GM18526 (cell line): ENCODE results near the gene CUZD1.

ENCODE experiments used
- POLR2A ChIP-seq: IDR thresholded peaks from 3 replicates; pipeline ENCODE4 v1.6.1; 2011; ENCODE audit not compliant: insufficient read length; ENCODE audit errors: extremely low read depth

Gene CUZD1, protein sequence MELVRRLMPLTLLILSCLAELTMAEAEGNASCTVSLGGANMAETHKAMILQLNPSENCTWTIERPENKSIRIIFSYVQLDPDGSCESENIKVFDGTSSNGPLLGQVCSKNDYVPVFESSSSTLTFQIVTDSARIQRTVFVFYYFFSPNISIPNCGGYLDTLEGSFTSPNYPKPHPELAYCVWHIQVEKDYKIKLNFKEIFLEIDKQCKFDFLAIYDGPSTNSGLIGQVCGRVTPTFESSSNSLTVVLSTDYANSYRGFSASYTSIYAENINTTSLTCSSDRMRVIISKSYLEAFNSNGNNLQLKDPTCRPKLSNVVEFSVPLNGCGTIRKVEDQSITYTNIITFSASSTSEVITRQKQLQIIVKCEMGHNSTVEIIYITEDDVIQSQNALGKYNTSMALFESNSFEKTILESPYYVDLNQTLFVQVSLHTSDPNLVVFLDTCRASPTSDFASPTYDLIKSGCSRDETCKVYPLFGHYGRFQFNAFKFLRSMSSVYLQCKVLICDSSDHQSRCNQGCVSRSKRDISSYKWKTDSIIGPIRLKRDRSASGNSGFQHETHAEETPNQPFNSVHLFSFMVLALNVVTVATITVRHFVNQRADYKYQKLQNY

GRCh38 chr10:122845783-122846332, at the start of gene CUZD1:
Gene CUZD1 (minus strand): TSS chr10:122845857. CDS start chr10:122845843, 14 bp downstream.
- no peak for TF ChIP-seq POLR2A

- no peak for TF ChIP-seq POLR2A
Measured at GRCh38 chr10:122894261-122894944, 48.7 kb upstream of the CUZD1 start.

- TF ChIP-seq POLR2A: no peak
Measured at GRCh38 chr10:122884166-122884565, 38.5 kb upstream of the CUZD1 start.

- no peak for TF ChIP-seq POLR2A
Measured at GRCh38 chr10:122882766-122883165, 37.1 kb upstream of the CUZD1 start.

DNA sequence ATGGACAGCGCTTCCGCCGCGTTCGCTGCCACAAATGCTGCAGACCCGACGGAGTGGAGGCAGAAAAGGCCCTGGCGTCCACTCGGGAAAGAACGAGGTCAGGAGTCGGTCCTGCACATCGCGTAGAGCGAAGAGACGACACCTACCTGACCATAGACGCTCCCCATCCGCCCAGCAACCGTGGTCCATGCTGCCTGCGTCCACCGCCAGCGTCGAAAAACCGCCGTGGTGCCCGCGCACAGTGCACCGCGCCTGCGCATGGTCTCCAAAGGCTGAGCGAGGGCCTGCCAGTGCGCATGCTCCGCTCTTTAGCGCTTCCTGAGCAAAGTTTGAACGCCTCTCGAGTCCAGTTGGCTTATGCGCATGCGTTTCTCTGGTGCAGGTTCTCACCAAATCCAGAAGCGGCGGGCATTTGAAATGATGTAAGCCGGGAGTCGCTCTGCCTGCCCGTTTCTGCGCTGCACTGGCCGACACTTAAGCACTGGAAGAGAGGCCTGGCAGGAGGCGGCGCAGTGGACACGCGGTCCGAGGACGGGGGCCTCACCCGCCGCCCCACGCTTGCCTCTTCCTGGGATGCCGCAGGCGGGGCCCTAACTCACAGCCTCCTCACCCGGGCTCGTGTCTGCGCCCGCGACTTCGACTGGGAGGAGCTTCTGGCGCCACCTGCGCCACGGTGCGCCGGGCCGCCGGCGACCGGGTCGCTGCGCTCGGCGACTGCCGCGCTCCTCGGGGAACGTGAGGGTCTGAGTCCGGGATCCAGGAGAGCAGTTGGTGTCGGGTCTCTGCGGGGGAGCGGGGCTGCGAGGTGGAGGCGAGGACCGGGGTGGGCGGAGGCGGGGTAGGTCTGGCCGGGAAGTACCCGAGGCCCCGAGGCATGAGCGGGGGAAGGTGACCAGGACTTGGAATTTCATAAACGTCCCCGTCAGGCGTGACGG, 33.9 kb upstream of the CUZD1 start, which contains the start of gene FAM24B:
Gene FAM24B (minus strand): TSS at position 243 of the 935 bp plus-strand sequence. CDS start 29,066 bp downstream, outside the sequence.
- TF ChIP-seq POLR2A: peak; percentile 83

DNA sequence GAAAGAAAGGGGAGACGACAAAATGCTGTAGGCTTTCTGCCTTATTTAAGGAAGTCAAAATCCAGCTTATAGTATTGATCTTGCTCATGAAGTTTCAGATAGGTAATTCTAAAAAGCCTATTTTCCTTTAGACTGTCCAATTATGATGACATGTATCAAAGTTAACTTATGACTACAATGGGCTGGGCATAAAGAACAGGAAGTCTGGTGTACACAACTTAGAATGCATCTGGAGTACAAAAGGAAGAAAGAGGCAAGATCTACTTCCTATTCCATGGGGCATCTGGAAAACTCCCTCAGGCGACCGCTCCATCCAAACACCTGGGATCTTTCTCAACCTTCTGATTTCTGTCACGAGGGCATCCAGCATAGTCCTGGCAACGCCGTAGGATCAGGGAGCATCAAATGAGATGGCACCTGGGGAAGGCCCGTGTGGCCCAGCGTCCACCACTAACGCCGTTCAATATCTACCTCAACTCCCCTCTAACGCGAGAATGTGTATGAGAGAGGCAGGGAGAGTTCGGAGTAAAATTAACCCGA, 33.2 kb upstream of the CUZD1 start:
- TF ChIP-seq POLR2A: no peak

- TF ChIP-seq POLR2A: no peak
Measured at GRCh38 chr10:122877264-122877663, 31.6 kb upstream of the CUZD1 start.

GRCh38 chr10:122876467-122876855, 30.8 kb upstream of the CUZD1 start:
- TF ChIP-seq POLR2A: no peak

DNA sequence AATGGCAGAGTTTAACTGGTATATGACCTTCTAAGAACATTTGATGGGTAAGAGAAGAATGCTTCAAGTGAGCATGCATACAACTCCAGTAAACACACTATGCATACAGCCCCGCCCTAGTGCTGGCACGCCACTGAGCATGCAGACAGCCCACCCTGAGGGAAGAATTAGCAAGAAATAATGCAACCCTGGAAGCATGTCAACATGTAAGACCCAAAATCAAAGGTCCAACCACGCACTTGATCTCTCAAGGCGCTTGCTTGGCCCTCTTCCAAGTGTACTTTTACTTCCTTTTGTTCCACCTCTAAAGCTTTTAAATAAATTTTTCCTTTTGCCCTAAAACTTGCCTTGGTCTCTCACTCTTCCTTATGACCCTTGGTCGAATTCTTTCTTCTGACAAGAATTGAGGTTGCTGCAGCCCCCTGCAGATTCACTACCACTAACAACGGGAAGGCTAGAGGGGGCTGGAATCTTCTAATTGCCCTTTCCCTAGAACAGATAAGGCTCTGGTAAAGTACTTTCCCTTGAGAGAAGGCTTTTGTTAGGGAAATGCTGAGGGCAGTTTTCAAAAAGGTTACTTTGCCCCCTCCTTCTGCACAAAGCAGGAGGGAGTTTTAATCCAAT, 30.3 kb upstream of the CUZD1 start:
- no peak for TF ChIP-seq POLR2A

- TF ChIP-seq POLR2A: no peak
Measured at GRCh38 chr10:122864901-122865300, 19.2 kb upstream of the CUZD1 start.

GRCh38 chr10:122864194-122864592, 18.5 kb upstream of the CUZD1 start:
- no peak for TF ChIP-seq POLR2A

DNA sequence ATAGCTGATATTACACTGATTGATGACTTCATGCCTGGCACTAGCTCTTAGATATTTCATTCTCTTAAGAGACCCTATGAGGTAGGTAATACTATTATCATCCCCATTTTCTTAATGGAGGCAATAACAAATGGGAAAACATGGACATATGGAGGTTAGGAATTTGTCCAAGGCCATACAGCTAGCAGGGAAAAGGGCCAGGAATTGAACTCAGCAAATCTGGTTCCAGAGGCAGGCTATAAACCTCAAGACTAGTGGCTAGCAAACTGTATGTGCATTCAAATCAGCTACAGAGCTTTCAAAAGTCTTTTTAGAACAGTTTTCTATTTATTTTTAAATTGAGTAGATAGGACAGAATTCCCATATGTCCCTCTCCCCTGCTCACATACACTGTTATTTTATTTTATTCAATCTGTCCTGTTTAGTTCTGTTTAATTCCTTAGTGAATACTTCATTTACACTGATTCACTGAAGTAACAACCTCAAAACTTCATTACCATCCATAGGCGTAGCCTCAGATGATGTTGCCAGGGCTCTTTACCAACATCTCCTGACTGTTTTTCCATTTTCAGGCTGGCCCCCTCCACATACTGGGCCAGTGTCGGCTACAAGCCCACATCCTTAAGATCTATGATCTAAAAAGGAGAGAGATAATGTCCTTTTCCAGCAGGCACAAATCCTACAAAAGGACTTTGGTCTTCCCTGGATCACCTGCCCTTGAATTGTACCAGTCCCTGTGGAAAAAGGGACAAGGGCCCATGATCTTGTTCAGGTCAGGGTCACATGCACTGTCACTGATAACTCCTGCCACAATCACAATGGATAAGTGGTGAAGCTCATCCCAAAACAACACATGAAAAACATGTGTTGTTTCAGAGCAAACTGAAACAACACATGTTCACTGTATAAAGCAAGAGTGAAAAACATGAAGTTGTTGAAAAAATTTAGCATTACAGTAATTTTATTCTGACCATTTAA, 17.8 kb upstream of the CUZD1 start:
- no peak for TF ChIP-seq POLR2A

- no peak for TF ChIP-seq POLR2A
Measured at GRCh38 chr10:122861711-122862161, 16.1 kb upstream of the CUZD1 start.
